Neural progenitor cell (in vitro differentiated cells): ENCODE results near the gene ALMS1. TPM values are rescaled to one million over a fixed set of nuclear protein-coding genes. Genes with fewer than 3 reads are reported as not detected.

Experiments used
- DNase-seq: peaks from one replicate; pipeline ENCODE4 v3.0.0-alpha.2; 2016; ENCODE audit warnings: low spot score
- H2AFZ ChIP-seq: fragments of 200-600 bp; sonication (generic); replicated peaks from 2 replicates; pipeline ENCODE4 v1.6.1; 2016; ENCODE audit warnings: antibody characterized with exemption
- H3F3A ChIP-seq: fragments of 200-600 bp; sonication (generic); 2 replicates; pipeline ENCODE4 v1.6.1; 2016; ENCODE audit warnings: antibody characterized with exemption, low read depth
- H3K27ac ChIP-seq: fragments of 200-600 bp; sonication (generic); 2 replicates; pipeline ENCODE4 v1.5.1; 2016; ENCODE audit warnings: mild to moderate bottlenecking
- H3K27me3 ChIP-seq: fragments of 200-600 bp; sonication (generic); 2 replicates; pipeline ENCODE4 v1.6.1; 2016; ENCODE audit warnings: mild to moderate bottlenecking, moderate library complexity
- H3K36me3 ChIP-seq: fragments of 200-600 bp; sonication (generic); 2 replicates; pipeline ENCODE4 v1.5.1; 2016
- H3K4me1 ChIP-seq: fragments of 200-600 bp; sonication (generic); 2 replicates; pipeline ENCODE4 v1.6.1; 2016; ENCODE audit warnings: mixed run types
- H3K4me2 ChIP-seq: fragments of 200-600 bp; sonication (generic); 2 replicates; pipeline ENCODE4 v1.6.1; 2016
- H3K4me3 ChIP-seq: fragments of 200-600 bp; sonication (generic); 2 replicates; pipeline ENCODE4 v1.5.1; 2016
- H3K79me2 ChIP-seq: fragments of 200-600 bp; sonication (generic); 2 replicates; pipeline ENCODE4 v1.6.1; 2016; ENCODE audit warnings: low read depth
- H3K9ac ChIP-seq: fragments of 200-600 bp; sonication (generic); 2 replicates; pipeline ENCODE4 v1.6.1; 2016
- H3K9me3 ChIP-seq: fragments of 200-600 bp; sonication (generic); 2 replicates; pipeline ENCODE4 v1.5.1; 2016; ENCODE audit warnings: low read depth
- H4K20me1 ChIP-seq: fragments of 200-600 bp; sonication (generic); 2 replicates; pipeline ENCODE4 v1.6.1; 2016; ENCODE audit warnings: low read depth
- H3K27ac Mint-ChIP-seq: 3 replicates; pipeline ENCODE4 v1.8.0; 2021; ENCODE audit warnings: mixed read lengths
- H3K27me3 Mint-ChIP-seq: 2 replicates; pipeline ENCODE4 v1.8.0; 2022; ENCODE audit warnings: low read depth, mild to moderate bottlenecking, inconsistent platforms, moderate library complexity, mixed read lengths; ENCODE audit not compliant: insufficient read depth
- H3K36me3 Mint-ChIP-seq: 3 replicates; pipeline ENCODE4 v1.8.0; 2021; ENCODE audit warnings: mixed read lengths
- H3K4me1 Mint-ChIP-seq: 3 replicates; pipeline ENCODE4 v1.8.0; 2021; ENCODE audit warnings: mixed read lengths
- H3K4me3 Mint-ChIP-seq: 3 replicates; pipeline ENCODE4 v1.8.0; 2021; ENCODE audit warnings: mild to moderate bottlenecking, moderate library complexity, mixed read lengths
- H3K9me3 Mint-ChIP-seq: 3 replicates; pipeline ENCODE4 v1.8.0; 2020; ENCODE audit warnings: mixed read lengths
- CTCF ChIP-seq: fragments of 200-600 bp; sonication (generic); IDR thresholded peaks from 2 replicates; pipeline ENCODE4 v1.5.1; 2017; ENCODE audit warnings: antibody characterized with exemption, mild to moderate bottlenecking
- EZH2 ChIP-seq: fragments of 200-600 bp; sonication (generic); IDR thresholded peaks from 2 replicates; pipeline ENCODE4 v1.6.1; 2017; ENCODE audit warnings: antibody characterized with exemption, mild to moderate bottlenecking, moderate library complexity
- EZH2phosphoT487 ChIP-seq: fragments of 200-600 bp; sonication (generic); IDR thresholded peaks from 2 replicates; pipeline ENCODE4 v1.6.1; 2017; ENCODE audit warnings: antibody characterized with exemption
- total RNA-seq: library from RNA; depleted of rRNA; stranded (reverse); fragments of >200 nt; gene quantifications from 2 replicates; pipeline ENCODE4 v1.2.3, GENCODE V29; 2015; ENCODE audit warnings: low replicate concordance

ALMS1 gene
- total RNA-seq, 1 donor from 2014 or later, result 58.8 TPM

- peaks cover 15% of the 10 kb centered on the region for H3K36me3 ChIP-seq
- no peak overlapping the region for H3K4me3 Mint-ChIP-seq
- peaks cover 6% of the 10 kb centered on the region for H3K79me2 ChIP-seq
- H3K4me1 Mint-ChIP-seq, result no peaks in the 10 kb centered on the region
- H3F3A ChIP-seq, result no peaks in the 10 kb centered on the region
- H3K27ac Mint-ChIP-seq, result no peak overlapping the region
- no peak overlapping the region for H3K4me3 ChIP-seq
- H2AFZ ChIP-seq, result no peak overlapping the region
- DNase-seq, result no peak
- H3K36me3 Mint-ChIP-seq, result peaks cover 13% of the 10 kb centered on the region
- TF ChIP-seq EZH2phosphoT487 (no peak), EZH2 (no peak)
- H3K4me1 ChIP-seq, result no peaks in the 10 kb centered on the region
- no peaks in the 10 kb centered on the region for H3K9me3 Mint-ChIP-seq
- H3K27me3 ChIP-seq, result no peaks in the 10 kb centered on the region
- H3K9ac ChIP-seq, result no peak overlapping the region
- peaks cover 9% of the 10 kb centered on the region for H3K9me3 ChIP-seq
- H3K27ac ChIP-seq, result no peak overlapping the region
- H4K20me1 ChIP-seq, result no peaks in the 10 kb centered on the region
- no peak overlapping the region for H3K4me2 ChIP-seq
- H3K27me3 Mint-ChIP-seq, result no peaks in the 10 kb centered on the region
Observed at GRCh38 chr2:73436019-73436418, 50.4 kb downstream of the ALMS1 start.

- Mint-ChIP-seq H3K9me3 (no peaks in the 10 kb centered on the region), H3K27me3 (no peaks in the 10 kb centered on the region), H3K4me1 (no peaks in the 10 kb centered on the region), H3K27ac (no peak overlapping the region), H3K36me3 (peaks cover 18% of the 10 kb centered on the region), H3K4me3 (no peak overlapping the region)
- Histone ChIP-seq H3K4me2 (no peak overlapping the region), H3K9ac (no peak overlapping the region), H3K79me2 (no peaks in the 10 kb centered on the region), H3K27me3 (no peaks in the 10 kb centered on the region), H3K36me3 (no peaks in the 10 kb centered on the region), H3K4me1 (no peaks in the 10 kb centered on the region), H3K9me3 (no peaks in the 10 kb centered on the region), H3K27ac (no peak overlapping the region), H2AFZ (no peak overlapping the region), H3K4me3 (no peak overlapping the region), H4K20me1 (no peaks in the 10 kb centered on the region), H3F3A (no peaks in the 10 kb centered on the region)
- TF ChIP-seq CTCF, result no peak
- no peak for TF ChIP-seq EZH2phosphoT487
- TF ChIP-seq EZH2, result no peak
- DNase-seq, result no peak
Observed at GRCh38 chr2:73444202-73444601, 58.6 kb downstream of the ALMS1 start.

GRCh38 chr2:73448856-73449255 lies 63.2 kb downstream of the ALMS1 start:
- H2AFZ ChIP-seq, result no peak overlapping the region
- no peak overlapping the region for H3K4me3 Mint-ChIP-seq
- H3K4me1 ChIP-seq, result no peaks in the 10 kb centered on the region
- no peaks in the 10 kb centered on the region for H3K9me3 Mint-ChIP-seq
- no peak overlapping the region for H3K9ac ChIP-seq
- H3K27me3 Mint-ChIP-seq, result no peaks in the 10 kb centered on the region
- no peak overlapping the region for H3K27ac Mint-ChIP-seq
- peaks cover 28% of the 10 kb centered on the region for H3K36me3 Mint-ChIP-seq
- H3K27me3 ChIP-seq, result no peaks in the 10 kb centered on the region
- no peaks in the 10 kb centered on the region for H3K79me2 ChIP-seq
- no peaks in the 10 kb centered on the region for H3K4me1 Mint-ChIP-seq
- no peaks in the 10 kb centered on the region for H3F3A ChIP-seq
- TF ChIP-seq EZH2, result no peak
- TF ChIP-seq CTCF, result no peak
- no peak for TF ChIP-seq EZH2phosphoT487
- H3K27ac ChIP-seq, result no peak overlapping the region
- H3K9me3 ChIP-seq, result no peaks in the 10 kb centered on the region
- peaks cover 4% of the 10 kb centered on the region for H3K36me3 ChIP-seq
- no peak overlapping the region for H3K4me3 ChIP-seq
- DNase-seq, result no peak
- H4K20me1 ChIP-seq, result no peaks in the 10 kb centered on the region
- no peak overlapping the region for H3K4me2 ChIP-seq

- H2AFZ ChIP-seq, result no peak overlapping the region
- TF ChIP-seq CTCF (no peak), EZH2 (no peak), EZH2phosphoT487 (no peak)
- no peaks in the 10 kb centered on the region for H3K79me2 ChIP-seq
- Mint-ChIP-seq H3K9me3 (no peaks in the 10 kb centered on the region), H3K4me3 (no peak overlapping the region), H3K4me1 (no peaks in the 10 kb centered on the region), H3K27ac (no peak overlapping the region), H3K36me3 (peaks cover 30% of the 10 kb centered on the region), H3K27me3 (no peaks in the 10 kb centered on the region)
- no peaks in the 10 kb centered on the region for H3K4me1 ChIP-seq
- no peaks in the 10 kb centered on the region for H4K20me1 ChIP-seq
- H3K27ac ChIP-seq, result no peak overlapping the region
- H3K4me2 ChIP-seq, result no peak overlapping the region
- H3F3A ChIP-seq, result no peaks in the 10 kb centered on the region
- peaks cover 4% of the 10 kb centered on the region for H3K36me3 ChIP-seq
- no peak for DNase-seq
- no peak overlapping the region for H3K4me3 ChIP-seq
- H3K9me3 ChIP-seq, result no peaks in the 10 kb centered on the region
- no peak overlapping the region for H3K9ac ChIP-seq
- no peaks in the 10 kb centered on the region for H3K27me3 ChIP-seq
Observed at GRCh38 chr2:73449404-73449803, 63.8 kb downstream of the ALMS1 start.
